Esophagus (tissue), 2 donors: Measurements from ENCODE around the gene VPS26B. TPM values are rescaled to one million over a fixed set of nuclear protein-coding genes. Genes with fewer than 3 reads are reported as not detected.
"Not testable (repeated sequence)": the region's sequence is repeated elsewhere in the genome, so short reads cannot be mapped to it uniquely, and the experiment has no call there.

Source experiments
- H3K27ac ChIP-seq, 2 donors: one replicate each; pipeline ENCODE4 v1.5.1; 2013; ENCODE audit warnings: low read depth in 2 of 2, mild to moderate bottlenecking in 2 of 2, inconsistent platforms in 1 of 2, low read length in 1 of 2, moderate library complexity in 1 of 2
- H3K27me3 ChIP-seq, 2 donors: one replicate each; pipeline ENCODE4 v1.6.1; 2013; ENCODE audit warnings: low read length in 2 of 2, control low read depth in 1 of 2, mild to moderate bottlenecking in 1 of 2; ENCODE audit not compliant: insufficient read depth in 2 of 2, control insufficient read depth in 1 of 2
- H3K36me3 ChIP-seq, 2 donors: one replicate each; pipeline ENCODE4 v1.6.1; 2013; ENCODE audit warnings: low read length in 1 of 2; ENCODE audit not compliant: control insufficient read depth in 2 of 2, insufficient read depth in 2 of 2
- H3K4me1 ChIP-seq, 2 donors: one replicate each; pipeline ENCODE4 v1.6.1; 2013; ENCODE audit warnings: low read length in 1 of 2; ENCODE audit not compliant: control insufficient read depth in 2 of 2, insufficient read depth in 2 of 2
- H3K4me3 ChIP-seq, 2 donors: one replicate each; pipeline ENCODE4 v1.5.1; 2013; ENCODE audit warnings: low read length in 2 of 2, mild to moderate bottlenecking in 2 of 2, low read depth in 1 of 2, moderate library complexity in 1 of 2
- H3K9me3 ChIP-seq, 2 donors: one replicate each; pipeline ENCODE4 v1.6.1; 2013; ENCODE audit warnings: mild to moderate bottlenecking in 2 of 2, low read depth in 1 of 2, low read length in 1 of 2, moderate library complexity in 1 of 2; ENCODE audit not compliant: control insufficient read depth in 2 of 2, insufficient read depth in 1 of 2
- WGBS, 2 donors: extraction: QIAGEN DNeasy Blood & Tissue Kit; methylation state at CpG; one replicate each; pipeline ENCODE4 v1.1.7; 2013; 5-methylcytosine and 5-hydroxymethylcytosine counted together
- polyA plus RNA-seq, 2 donors: library from polyadenylated mRNA; stranded (reverse); fragments of 200-250 nt; gene quantifications; one replicate each; pipeline ENCODE4 v1.2.3, GENCODE V29; 2013
- donor health status: healthy with polysubstance abuse.
- donor health status: Bipolar disorder and iron deficiency.

VPS26B gene
- 10 to 100 TPM; 13.0 to 17.7 TPM for polyA plus RNA-seq

DNA sequence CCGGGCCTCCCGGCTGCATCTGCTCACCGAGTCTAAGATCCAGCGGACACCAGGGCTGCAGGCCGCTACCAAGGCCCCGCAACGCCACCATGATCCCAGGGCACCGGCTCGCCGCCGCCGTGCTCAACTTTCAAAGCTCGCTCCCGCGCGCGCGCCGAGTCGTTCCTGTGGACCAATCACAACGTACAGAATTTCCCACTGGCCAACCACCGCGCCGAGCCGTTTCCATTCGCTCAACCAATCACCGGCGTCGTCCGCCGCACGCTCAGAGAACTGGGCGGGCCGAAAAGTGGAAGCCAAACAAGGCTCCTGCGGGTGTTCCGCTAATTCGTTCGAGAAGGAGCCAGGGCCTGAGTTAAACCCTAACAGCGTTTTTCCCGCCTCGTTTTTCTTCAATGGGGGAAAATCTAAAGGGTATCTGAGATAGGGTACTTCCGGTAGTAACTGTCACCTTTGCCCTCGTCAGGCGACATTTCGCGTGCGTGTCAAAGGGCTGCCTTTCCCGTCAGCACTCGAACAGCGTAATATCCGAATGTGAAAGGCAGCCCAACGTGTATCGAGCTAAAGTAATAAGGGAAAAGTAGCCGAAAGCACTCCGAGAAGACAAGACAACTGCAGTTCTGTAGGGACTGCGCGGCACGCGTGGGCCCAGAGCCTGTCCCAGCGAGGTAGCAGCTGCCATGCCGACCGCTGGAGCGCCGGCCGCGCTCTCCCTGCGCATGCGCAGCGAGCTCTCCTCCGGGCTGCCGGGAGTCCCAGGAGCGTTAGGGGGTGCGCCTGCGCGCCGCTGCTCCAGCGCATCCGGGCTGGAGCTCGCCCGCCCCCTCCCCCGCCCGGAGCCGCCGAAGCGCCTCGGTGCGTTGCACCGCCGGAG, at the start of gene VPS26B, which contains the start of gene NCAPD3:
Gene VPS26B, plus strand, starts transcription at position 836 of the 874 bp plus-strand sequence. CDS start 452 bp downstream, outside the sequence.
Gene NCAPD3, minus strand, starts transcription at position 132 of the 874 bp plus-strand sequence. Its CDS starts 41 bp downstream, at position 91.
- WGBS, 2 donors = 0% methylated on average over 72 to 89 of the region's 89 CpGs
- peaks cover 0 to 4% of the 10 kb centered on the region in 2 donors for H3K4me1 ChIP-seq
- H3K4me3 ChIP-seq = peak within 1 kb of the TSS; percentile 92 to 93
- peak within 1 kb of the TSS; percentile 82 to 95 for H3K27ac ChIP-seq
- H3K27me3 ChIP-seq = no peaks in the 10 kb centered on the region
- H3K36me3 ChIP-seq = no peaks in the 10 kb centered on the region
- no peaks in the 10 kb centered on the region for H3K9me3 ChIP-seq

DNA sequence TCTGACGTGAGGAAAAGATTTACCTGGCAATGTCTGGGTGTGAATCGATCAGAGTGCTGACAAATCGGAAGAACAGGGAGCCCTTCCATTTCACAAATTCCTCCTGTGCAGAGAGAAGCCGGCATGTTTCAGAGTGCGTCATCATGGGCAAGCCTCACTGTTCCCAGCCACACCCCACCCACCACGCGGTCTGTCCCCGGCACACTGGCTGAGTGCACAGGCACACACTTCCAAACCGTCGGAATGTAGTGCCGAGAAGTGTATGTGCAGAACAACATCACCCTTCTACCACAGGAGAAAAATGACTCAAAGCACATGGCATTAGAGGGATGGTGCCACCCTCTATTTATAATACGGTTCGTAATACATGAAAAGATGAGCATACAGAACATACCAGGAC, 48.2 kb upstream of the VPS26B start:
- H3K36me3 ChIP-seq = peaks cover 20 to 22% of the 10 kb centered on the region in 2 donors
- no peak overlapping the region for H3K27ac ChIP-seq
- no peaks in the 10 kb centered on the region for H3K4me1 ChIP-seq
- 95 to 96% methylated on average over 13 of the region's 13 CpGs for WGBS, 2 donors
- no peak overlapping the region for H3K4me3 ChIP-seq
- no peaks in the 10 kb centered on the region for H3K9me3 ChIP-seq
- H3K27me3 ChIP-seq = no peaks in the 10 kb centered on the region

DNA sequence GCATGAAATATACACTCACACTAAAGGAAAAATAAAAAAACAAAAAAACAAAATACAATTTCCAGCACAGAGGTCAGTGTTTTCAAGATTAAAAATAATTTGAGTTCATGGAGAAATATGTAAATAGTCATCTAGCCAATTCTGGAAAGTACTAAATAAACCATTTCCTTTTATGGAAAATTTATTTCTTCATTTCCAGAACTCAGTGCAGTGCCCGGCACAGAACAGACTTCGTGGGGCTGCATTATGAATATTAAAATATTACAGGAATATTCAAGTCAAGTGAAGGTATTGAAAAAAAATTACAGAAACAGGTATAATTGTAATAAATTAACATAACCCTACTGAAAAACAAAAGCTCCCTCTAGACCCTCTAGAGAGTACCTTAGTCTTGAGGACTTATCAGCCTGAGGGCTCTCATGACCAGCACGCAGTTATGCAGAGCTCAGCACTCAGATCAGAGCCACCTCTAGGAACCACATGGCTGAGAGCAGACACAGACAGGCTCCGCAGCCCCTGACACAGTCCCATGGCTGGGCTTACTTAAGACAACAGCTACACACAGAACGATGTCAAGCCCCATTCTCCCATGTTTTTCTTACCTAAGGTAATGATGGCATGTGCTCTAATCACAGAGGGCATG, 46.3 kb upstream of the VPS26B start:
- H3K36me3 ChIP-seq = peaks cover 16 to 25% of the 10 kb centered on the region in 2 donors
- H3K4me1 ChIP-seq = no peaks in the 10 kb centered on the region
- no peak overlapping the region for H3K27ac ChIP-seq
- H3K27me3 ChIP-seq = no peaks in the 10 kb centered on the region
- H3K9me3 ChIP-seq = no peaks in the 10 kb centered on the region
- WGBS, 2 donors = 70 to 75% methylated on average over 5 of the region's 5 CpGs
- no peak overlapping the region for H3K4me3 ChIP-seq

DNA sequence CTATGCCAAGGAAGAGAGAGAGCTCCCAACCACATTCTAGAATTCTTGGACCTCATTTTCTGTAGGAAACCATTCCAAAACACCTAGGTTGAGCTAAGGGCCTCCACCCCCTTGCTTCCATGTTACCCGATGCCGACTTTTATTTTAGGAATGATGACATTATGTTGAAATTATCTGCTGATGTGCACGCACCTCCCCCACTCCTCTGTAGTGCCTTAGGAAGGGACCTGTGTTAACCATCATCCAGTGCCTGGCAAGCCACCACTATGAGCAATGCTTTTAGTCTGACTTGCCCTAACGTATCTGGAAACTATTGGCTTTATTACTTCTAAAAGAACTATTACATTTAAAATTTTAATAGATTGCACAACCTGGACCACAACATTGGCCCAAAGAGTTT, 42.8 kb upstream of the VPS26B start:
- no peaks in the 10 kb centered on the region for H3K27me3 ChIP-seq
- H3K4me1 ChIP-seq = no peaks in the 10 kb centered on the region
- no peak overlapping the region for H3K4me3 ChIP-seq
- no peak overlapping the region for H3K27ac ChIP-seq
- peaks cover 9 to 20% of the 10 kb centered on the region in 2 donors for H3K36me3 ChIP-seq
- 83 to 94% methylated on average over 4 of the region's 4 CpGs for WGBS, 2 donors
- H3K9me3 ChIP-seq = no peaks in the 10 kb centered on the region

DNA sequence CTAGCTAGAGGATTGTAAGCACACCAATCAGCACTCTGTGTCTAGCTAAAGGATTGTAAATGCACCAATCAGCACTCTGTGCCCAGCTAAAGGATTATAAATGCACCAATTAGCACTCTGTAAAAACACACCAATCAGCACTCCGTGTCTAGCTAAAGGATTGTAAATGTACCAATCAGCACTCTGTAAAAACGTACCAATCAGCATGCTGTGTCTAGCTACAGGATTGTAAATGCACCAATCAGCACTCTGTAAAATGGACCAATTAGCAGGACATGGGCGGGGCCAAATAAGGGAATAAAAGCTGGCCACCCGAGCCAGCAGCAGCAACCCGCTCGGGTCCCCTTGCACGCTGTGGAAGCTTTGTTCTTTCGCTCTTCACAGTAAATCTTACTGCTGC, 36.4 kb upstream of the VPS26B start:
- H3K4me1 ChIP-seq, H3K9me3 ChIP-seq, H3K27me3 ChIP-seq, H3K27ac ChIP-seq, H3K4me3 ChIP-seq, H3K36me3 ChIP-seq: not testable (repeated sequence)
- 98 to 99% methylated on average over 8 of the region's 8 CpGs for WGBS, 2 donors

DNA sequence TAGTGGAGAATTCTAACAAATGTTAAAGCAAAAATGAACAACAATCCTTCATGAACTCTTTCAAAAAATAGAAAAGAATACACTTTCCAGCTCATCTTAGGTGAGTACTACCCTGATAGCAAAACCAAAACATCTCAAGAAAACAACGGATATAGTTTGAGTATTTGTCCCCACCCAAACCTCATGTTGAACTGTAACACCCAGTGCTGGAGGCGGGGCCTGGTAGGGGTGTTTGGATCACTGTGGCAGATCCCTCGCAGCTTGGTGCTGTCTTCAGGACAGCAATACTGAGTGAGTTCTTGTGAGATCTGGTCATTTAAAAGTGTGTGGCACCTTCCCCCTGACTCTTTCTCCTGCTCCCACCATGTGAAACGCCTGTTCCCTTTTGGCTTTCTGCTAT, 27.7 kb upstream of the VPS26B start:
- Histone ChIP-seq H3K36me3 (peaks cover 3 to 5% of the 10 kb centered on the region in 2 donors), H3K9me3 (no peaks in the 10 kb centered on the region), H3K4me1 (no peaks in the 10 kb centered on the region), H3K4me3 (no peak overlapping the region), H3K27me3 (no peaks in the 10 kb centered on the region), H3K27ac (no peak overlapping the region)
- 92 to 94% methylated on average over 4 of the region's 4 CpGs for WGBS, 2 donors

DNA sequence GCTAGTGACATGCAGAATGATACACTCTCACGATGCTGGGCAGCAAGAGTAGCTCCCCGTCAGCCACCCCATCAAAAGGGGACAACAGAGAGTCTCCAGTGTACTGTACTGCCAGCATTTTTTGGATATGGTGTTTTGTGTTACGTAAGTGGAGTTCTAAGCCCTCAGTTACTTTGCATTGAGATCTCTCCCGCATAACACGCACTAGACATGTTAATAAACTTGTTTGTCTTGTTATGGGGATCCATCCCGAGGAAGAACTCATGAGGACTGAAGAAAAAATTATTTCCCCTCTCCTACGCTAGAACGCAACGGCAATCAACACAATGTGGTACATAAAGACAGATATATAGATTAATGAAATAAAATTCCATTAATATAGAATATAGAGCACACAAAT, 24.9 kb upstream of the VPS26B start:
- 95 to 98% methylated on average over 9 of the region's 9 CpGs for WGBS, 2 donors
- Histone ChIP-seq H3K9me3 (no peaks in the 10 kb centered on the region), H3K27ac (no peak overlapping the region), H3K4me1 (no peaks in the 10 kb centered on the region), H3K36me3 (peaks cover 0 to 6% of the 10 kb centered on the region in 2 donors), H3K4me3 (no peak overlapping the region), H3K27me3 (no peaks in the 10 kb centered on the region)

DNA sequence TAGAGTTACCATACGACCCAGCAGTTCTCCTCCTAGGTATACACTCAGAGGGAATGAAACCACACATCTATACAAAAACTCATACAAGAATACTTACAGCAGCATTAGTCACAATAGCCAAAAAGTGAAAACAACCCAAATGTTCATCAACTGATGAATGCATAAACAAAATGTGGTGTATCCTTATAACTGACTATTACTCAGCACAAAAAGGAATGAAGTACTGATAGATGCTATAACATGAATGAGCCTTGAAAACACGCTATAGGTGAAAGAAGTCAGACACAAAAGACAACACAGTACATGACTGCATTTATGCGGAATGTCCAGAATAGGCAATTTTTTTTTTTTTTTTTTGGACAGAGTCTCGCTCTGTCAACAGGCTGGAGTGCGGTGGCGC, 23.8 kb upstream of the VPS26B start:
- Histone ChIP-seq H3K27me3 (no peaks in the 10 kb centered on the region), H3K27ac (no peak overlapping the region), H3K4me1 (peaks cover 0 to under 1% of the 10 kb centered on the region in 2 donors), H3K9me3 (no peaks in the 10 kb centered on the region), H3K36me3 (peaks cover 0 to 6% of the 10 kb centered on the region in 2 donors), H3K4me3 (no peak overlapping the region)
- 96 to 97% methylated on average over 6 of the region's 6 CpGs for WGBS, 2 donors

DNA sequence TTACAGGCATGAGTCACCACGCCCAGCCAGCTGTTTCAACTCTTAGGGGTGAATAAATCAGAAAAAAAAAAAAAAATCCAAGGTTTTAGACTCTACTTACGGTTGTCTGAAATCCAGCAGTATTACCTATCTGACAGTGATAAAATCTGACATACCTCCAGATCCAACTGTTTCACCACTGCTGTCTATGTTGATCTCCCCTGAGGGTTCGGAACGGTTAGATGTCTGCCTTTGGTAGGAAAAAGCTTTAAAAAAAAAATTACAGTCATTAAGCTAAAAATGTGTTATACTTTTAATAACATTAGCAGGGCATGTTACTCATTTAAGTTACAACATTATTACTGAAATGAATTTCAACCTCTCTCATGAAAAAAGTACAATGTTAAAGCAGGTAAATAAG, 21.8 kb upstream of the VPS26B start:
- 93 to 95% methylated on average over 4 of the region's 4 CpGs for WGBS, 2 donors
- Histone ChIP-seq H3K27ac (no peak overlapping the region), H3K4me3 (no peak overlapping the region), H3K36me3 (peaks cover 0 to 6% of the 10 kb centered on the region in 2 donors), H3K27me3 (no peaks in the 10 kb centered on the region), H3K4me1 (peaks cover 0 to 2% of the 10 kb centered on the region in 2 donors), H3K9me3 (no peaks in the 10 kb centered on the region)
